Activated CD4-positive, alpha-beta T cell treated with anti-CD3 and anti-CD28 coated beads, Interleukin-2, amount 10 ng/mL, durations not matched to agents 7 days and 5 days (primary cell): ENCODE data around the gene TMEM196. TPM values are rescaled to one million over a fixed set of nuclear protein-coding genes. Genes with fewer than 3 reads are reported as not detected.
"Not testable (repeated sequence)": the region's sequence is repeated elsewhere in the genome, so short reads cannot be mapped to it uniquely, and the experiment has no call there.

Experiments used
- CTCF ChIA-PET: fragments of 350-600 bp; sonication (Branson Sonifier 250); formaldehyde crosslinking; loops from one replicate; lab custom pipeline; 2021; ENCODE audit warnings: antibody characterized with exemption; lab: Charles Lee
- POLR2A ChIA-PET: fragments of 350-600 bp; sonication (Branson Sonifier 250); formaldehyde crosslinking; loops from one replicate; lab custom pipeline; 2021; ENCODE audit warnings: antibody characterized with exemption; lab: Charles Lee
- DNase-seq: peaks from one replicate; pipeline ENCODE4 v3.0.0-alpha.2; 2020
- H3K27ac Mint-ChIP-seq: one replicate; pipeline ENCODE4 v1.8.0; 2021; ENCODE audit warnings: mild to moderate bottlenecking, moderate library complexity, mixed read lengths
- H3K27me3 Mint-ChIP-seq: one replicate; pipeline ENCODE4 v1.8.0; 2021; ENCODE audit warnings: mixed read lengths
- H3K36me3 Mint-ChIP-seq: one replicate; pipeline ENCODE4 v1.8.0; 2021; ENCODE audit warnings: low read depth, mixed read lengths
- H3K4me1 Mint-ChIP-seq: one replicate; pipeline ENCODE4 v1.8.0; 2021; ENCODE audit warnings: mixed read lengths
- H3K4me3 Mint-ChIP-seq: one replicate; pipeline ENCODE4 v1.8.0; 2021; ENCODE audit warnings: mild to moderate bottlenecking, moderate library complexity, mixed read lengths
- H3K9me3 Mint-ChIP-seq: one replicate; pipeline ENCODE4 v1.8.0; 2021; ENCODE audit warnings: mixed read lengths
- microRNA-seq: library from miRNA; unstranded; fragments of <30 nt; microRNA quantifications from one replicate; pipeline ENCODE4 v1.2.0, GENCODE V29; 2021; ENCODE audit warnings: borderline microRNAs expressed, borderline replicate concordance
- total RNA-seq, 2 experiments: library from RNA; stranded (reverse); gene quantifications; one replicate each; pipeline ENCODE4 v1.2.3, GENCODE V29; 2021

TMEM196 gene
- total RNA-seq, 2 experiments from 2014 or later, result not detected

DNA sequence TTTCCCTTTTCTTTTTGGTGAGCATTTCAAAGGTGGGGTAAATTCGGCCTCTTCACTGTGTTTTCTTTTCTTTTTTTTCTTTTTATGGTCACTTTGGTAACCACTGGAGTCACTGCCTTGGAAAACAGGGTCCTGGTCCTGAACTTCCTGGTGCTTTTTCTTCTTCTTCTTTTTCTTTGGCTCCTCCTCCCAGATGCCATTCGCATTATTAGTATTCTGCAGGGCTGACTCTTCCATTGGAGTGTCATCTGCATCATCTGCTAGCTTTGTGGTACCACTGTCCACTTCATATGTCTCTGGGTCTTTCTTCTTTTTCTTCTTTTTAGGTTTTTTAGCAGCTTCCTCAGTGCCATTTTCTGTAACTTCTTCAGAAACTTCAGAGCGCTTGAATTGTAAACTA lies 75.1 kb downstream of the TMEM196 start:
- CTCF ChIA-PET, result interaction anchor here (2.0 kb wide), 1 partner anchor 11 kb away, joined by 7 read pairs; the partner anchor contains the start of gene POLR1F
- Mint-ChIP-seq H3K27me3 (no peaks in the 10 kb centered on the region), H3K36me3 (peaks cover 19% of the 10 kb centered on the region)

DNA sequence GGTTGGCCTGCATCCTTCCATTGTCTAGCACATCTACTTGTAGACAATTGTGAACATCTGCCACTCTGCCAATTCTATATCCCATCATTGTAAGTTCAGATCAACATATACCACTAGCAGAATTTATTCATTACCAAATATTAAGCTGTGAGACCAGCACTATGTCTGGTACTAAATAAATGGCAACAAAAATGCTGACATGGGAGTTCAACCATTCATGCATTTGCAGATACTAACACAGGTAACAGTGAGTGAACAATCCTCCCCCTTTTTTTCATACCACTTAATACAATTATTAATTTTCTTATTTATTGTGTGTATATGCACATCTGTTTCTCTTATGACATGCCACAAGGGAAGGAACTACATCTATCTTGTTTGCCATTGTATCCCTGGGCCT lies 76.5 kb downstream of the TMEM196 start:
- no peaks in the 10 kb centered on the region for H3K4me1 Mint-ChIP-seq
- DNase-seq, result no peak
- no peak overlapping the region for H3K4me3 Mint-ChIP-seq
- no peak overlapping the region for H3K27ac Mint-ChIP-seq
- ChIA-PET CTCF (interaction anchor here (2.0 kb wide), 1 partner anchor 12 kb away, joined by 7 read pairs; the partner anchor contains the start of gene POLR1F), POLR2A (no interaction called here)
- H3K9me3 Mint-ChIP-seq, result no peaks in the 10 kb centered on the region
- H3K36me3 Mint-ChIP-seq, result peaks cover 11% of the 10 kb centered on the region
- H3K27me3 Mint-ChIP-seq, result no peaks in the 10 kb centered on the region

More for the DNA sequence above, 75.1 kb downstream of the TMEM196 start:
- no peak overlapping the region for H3K4me3 Mint-ChIP-seq
- POLR2A ChIA-PET, result no interaction called here
- no peaks in the 10 kb centered on the region for H3K9me3 Mint-ChIP-seq
- no peak overlapping the region for H3K27ac Mint-ChIP-seq
- no peaks in the 10 kb centered on the region for H3K4me1 Mint-ChIP-seq
- no peak for DNase-seq

DNA sequence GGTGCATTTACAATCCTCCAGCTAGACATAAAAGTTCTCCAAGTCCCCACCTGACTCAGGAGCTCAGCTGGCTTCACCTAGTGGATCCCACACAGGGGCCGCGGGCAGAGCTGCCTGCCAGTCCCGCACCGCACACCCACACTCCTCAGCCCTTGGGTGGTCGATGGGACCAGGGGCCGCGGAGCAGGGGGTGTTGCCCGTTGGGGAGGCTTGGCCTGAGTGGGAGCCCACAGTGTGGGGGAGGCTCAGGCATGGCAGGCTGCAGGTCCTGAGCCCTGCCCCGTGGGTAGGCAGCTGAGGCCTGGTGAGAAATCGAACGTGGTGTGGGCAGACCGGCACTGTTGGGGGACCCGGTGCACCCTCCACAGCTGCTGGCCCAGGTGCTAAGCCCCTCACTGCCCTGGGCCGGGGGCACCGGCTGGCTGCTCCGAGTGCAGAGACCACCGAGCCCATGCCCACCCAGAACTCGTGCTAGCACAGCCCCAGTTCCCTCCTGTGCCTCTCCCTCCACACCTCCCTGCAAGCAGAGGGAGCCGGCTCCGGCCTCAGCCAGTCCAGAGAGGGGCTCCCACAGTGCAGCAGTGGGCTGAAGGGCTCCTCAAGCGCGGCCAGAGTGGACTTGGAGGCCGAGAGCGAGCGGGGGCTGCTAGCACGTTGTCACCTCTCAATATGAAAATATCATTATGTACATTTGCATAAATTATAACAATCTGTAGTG lies 81.1 kb downstream of the TMEM196 start:
- H3K36me3 Mint-ChIP-seq, result peaks cover 1% of the 10 kb centered on the region
- no peak overlapping the region for H3K27ac Mint-ChIP-seq
- H3K4me3 Mint-ChIP-seq, result no peak overlapping the region
- H3K4me1 Mint-ChIP-seq, result no peaks in the 10 kb centered on the region
- H3K27me3 Mint-ChIP-seq, result no peaks in the 10 kb centered on the region
- ChIA-PET CTCF (interaction anchor here (1.7 kb wide), 1 partner anchor 16 kb away, joined by 7 read pairs; the partner anchor contains the start of gene POLR1F), POLR2A (no interaction called here)
- peaks cover 3% of the 10 kb centered on the region for H3K9me3 Mint-ChIP-seq
- no peak for DNase-seq

DNA sequence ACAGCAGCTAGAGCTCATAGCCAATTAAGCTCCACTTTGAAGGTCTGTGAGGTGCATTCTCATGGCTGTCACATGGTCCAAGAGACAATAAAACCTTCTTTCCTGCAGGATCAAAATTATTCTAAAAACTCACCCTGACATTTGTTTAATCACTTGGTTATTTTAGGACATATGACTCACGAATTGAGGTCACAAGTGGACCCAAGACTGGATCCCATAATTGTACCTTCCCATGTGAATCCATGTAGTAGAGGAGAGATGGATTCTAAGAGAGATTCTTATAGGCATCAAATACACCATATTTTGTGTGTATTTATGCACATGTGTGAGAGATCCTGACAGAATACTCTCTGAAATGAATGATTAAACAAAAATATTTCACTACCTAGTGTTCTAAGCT lies 82.7 kb downstream of the TMEM196 start:
- Mint-ChIP-seq H3K27ac (no peak overlapping the region), H3K36me3 (no peaks in the 10 kb centered on the region), H3K4me3 (no peak overlapping the region), H3K27me3 (no peaks in the 10 kb centered on the region), H3K9me3 (peaks cover 3% of the 10 kb centered on the region), H3K4me1 (no peaks in the 10 kb centered on the region)
- POLR2A ChIA-PET, result no interaction called here
- CTCF ChIA-PET, result no interaction called here
- no peak for DNase-seq

DNA sequence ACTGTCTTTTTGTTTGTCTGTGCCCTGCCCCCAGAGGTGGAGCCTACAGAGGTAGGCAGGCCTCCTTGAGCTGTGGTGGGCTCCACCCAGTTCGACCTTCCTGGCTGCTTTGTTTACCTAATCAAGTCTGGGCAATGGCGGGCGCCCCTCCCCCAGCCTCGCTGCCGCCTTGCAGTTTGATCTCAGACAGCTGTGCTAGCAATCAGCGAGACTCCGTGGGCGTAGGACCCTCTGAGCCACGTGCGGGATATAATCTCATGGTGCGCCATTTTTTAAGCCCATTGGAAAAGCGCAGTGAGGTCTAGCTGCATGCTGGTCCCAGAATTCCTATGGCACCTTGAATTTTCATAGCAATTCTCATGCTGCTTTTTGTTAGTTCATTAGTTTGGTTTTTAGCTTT lies 84.3 kb downstream of the TMEM196 start:
- H3K27ac Mint-ChIP-seq, H3K9me3 Mint-ChIP-seq, POLR2A ChIA-PET, DNase-seq, H3K36me3 Mint-ChIP-seq, H3K27me3 Mint-ChIP-seq, CTCF ChIA-PET, H3K4me1 Mint-ChIP-seq, H3K4me3 Mint-ChIP-seq: not testable (repeated sequence)

DNA sequence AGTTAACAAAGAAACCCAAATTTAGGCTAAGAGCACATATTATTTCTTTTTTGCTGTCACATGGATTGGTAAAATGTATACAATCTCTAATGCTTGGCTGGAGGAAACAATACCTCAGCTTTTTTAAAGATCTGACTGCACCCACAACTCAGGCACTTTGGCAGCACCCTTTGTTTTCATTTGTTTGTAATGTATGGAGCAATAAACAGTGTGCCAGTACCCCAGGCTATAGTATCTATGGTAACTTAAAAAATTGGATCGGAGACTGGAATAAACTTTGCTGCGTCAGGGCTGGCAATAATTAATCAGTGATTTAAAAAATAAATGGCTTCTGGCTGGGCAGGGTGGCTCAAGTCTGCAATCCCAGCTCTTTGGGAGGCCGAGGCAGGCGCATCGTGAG lies 91.8 kb downstream of the TMEM196 start:
- H3K27me3 Mint-ChIP-seq, result no peaks in the 10 kb centered on the region
- peaks cover 6% of the 10 kb centered on the region for H3K4me1 Mint-ChIP-seq
- H3K4me3 Mint-ChIP-seq, result no peak overlapping the region
- no peaks in the 10 kb centered on the region for H3K36me3 Mint-ChIP-seq
- CTCF ChIA-PET, result no interaction called here
- H3K9me3 Mint-ChIP-seq, result no peaks in the 10 kb centered on the region
- H3K27ac Mint-ChIP-seq, result no peak overlapping the region
- no peak for DNase-seq
- POLR2A ChIA-PET, result no interaction called here

DNA sequence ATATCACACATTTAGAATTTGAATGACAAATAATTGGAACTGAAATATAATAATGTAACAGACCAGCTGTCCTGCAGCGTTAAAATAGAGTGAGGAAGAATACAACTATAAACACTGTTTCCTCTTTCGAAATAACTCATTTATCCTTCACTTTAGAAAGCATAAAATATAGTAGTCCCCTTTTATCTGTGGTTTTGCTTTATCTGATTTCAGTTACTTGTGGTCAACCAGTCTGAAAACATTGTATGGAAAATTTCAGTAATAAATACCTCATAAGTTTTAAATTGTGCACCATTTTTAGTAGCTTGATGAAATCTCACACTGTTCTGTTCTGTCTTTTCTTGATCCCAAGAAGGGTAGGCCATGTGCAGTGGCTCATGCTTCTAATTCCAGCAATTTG lies 96.2 kb downstream of the TMEM196 start:
- H3K27me3 Mint-ChIP-seq, result no peaks in the 10 kb centered on the region
- no peak overlapping the region for H3K4me3 Mint-ChIP-seq
- H3K27ac Mint-ChIP-seq, result no peak overlapping the region
- no peaks in the 10 kb centered on the region for H3K9me3 Mint-ChIP-seq
- no peak for DNase-seq
- no peaks in the 10 kb centered on the region for H3K36me3 Mint-ChIP-seq
- ChIA-PET POLR2A (no interaction called here), CTCF (interaction anchor here (1.0 kb wide), 1 partner anchor 28 kb away, joined by 6 read pairs; no protein-coding TSS in a partner anchor)
- H3K4me1 Mint-ChIP-seq, result peaks cover 6% of the 10 kb centered on the region

DNA sequence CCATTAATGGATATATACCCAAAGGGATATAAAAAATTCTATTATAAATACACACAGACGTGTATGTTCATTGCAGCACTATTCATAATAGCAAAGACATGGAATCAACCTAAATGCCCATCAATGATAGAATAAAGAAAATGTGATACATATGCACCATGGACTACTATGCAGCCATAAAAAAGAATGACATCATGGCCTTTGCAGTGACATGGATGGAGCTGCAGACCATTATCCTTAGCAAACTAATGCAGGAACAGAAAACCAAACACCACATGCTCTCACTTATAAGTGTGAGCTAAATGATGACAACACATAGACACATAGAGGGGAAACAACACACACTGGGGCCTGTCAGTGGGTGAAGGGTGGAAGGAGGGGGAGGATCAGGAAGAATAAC lies 97.6 kb downstream of the TMEM196 start:
- ChIA-PET CTCF (interaction anchor here (0.6 kb wide), 1 partner anchor 75 kb away, joined by 3 read pairs; no protein-coding TSS in a partner anchor), POLR2A (no interaction called here)
- H3K9me3 Mint-ChIP-seq, result no peaks in the 10 kb centered on the region
- H3K4me1 Mint-ChIP-seq, result peaks cover 6% of the 10 kb centered on the region
- no peaks in the 10 kb centered on the region for H3K36me3 Mint-ChIP-seq
- H3K4me3 Mint-ChIP-seq, result no peak overlapping the region
- no peak overlapping the region for H3K27ac Mint-ChIP-seq
- DNase-seq, result no peak
- no peaks in the 10 kb centered on the region for H3K27me3 Mint-ChIP-seq

DNA sequence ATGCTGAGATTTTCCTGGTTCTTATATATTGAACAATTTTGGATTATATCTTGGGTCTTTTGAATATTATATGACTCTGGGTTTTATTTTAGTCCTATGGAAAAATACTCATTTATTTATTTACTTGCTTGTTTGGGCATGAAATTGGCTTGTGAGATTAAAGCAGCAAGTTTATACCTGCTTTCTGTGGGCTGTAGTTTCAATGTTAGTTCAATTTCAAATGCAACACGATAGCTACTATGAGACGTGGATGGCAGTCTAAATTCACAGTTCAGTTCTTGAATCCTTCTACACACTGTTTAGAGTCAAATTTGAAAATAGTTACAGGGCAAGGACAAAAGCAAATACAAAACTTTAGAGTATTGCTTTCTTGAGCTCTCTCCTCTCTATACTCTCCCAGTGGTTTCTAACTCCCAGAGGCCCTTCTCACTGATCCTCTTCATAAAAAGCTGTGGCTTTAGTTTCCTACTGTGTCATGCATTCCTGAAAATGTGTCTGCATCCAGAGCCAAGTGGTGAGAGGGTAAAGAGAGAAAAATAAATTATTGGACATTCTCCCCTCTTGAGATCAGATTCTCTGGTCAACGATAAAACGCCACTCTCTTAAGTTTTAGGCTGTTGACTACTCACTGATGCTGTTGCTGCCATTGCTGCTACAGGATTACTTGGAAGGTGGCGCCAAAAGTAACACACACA lies 99.0 kb downstream of the TMEM196 start:
- peaks cover 6% of the 10 kb centered on the region for H3K4me1 Mint-ChIP-seq
- no peak overlapping the region for H3K4me3 Mint-ChIP-seq
- H3K9me3 Mint-ChIP-seq, result no peaks in the 10 kb centered on the region
- no peak overlapping the region for H3K27ac Mint-ChIP-seq
- no peak for DNase-seq
- ChIA-PET POLR2A (no interaction called here), CTCF (no interaction called here)
- no peaks in the 10 kb centered on the region for H3K27me3 Mint-ChIP-seq
- no peaks in the 10 kb centered on the region for H3K36me3 Mint-ChIP-seq

GRCh38 chr7:19670806-19671205 lies 102.6 kb downstream of the TMEM196 start:
- CTCF ChIA-PET, result no interaction called here
- no peak overlapping the region for H3K4me3 Mint-ChIP-seq

More at GRCh38 chr7:19670806-19671205, 102.6 kb downstream of the TMEM196 start:
- POLR2A ChIA-PET, result no interaction called here
- H3K36me3 Mint-ChIP-seq, result no peaks in the 10 kb centered on the region
- no peak for DNase-seq
- H3K9me3 Mint-ChIP-seq, result no peaks in the 10 kb centered on the region
- H3K4me1 Mint-ChIP-seq, result no peaks in the 10 kb centered on the region
- no peak overlapping the region for H3K27ac Mint-ChIP-seq
- H3K27me3 Mint-ChIP-seq, result peaks cover 3% of the 10 kb centered on the region

Small RNA genes lying within 50 kb of the gene (microRNA-seq; reads per million reads assigned to microRNA genes)
- gene MIR3146, result not detected

Other genes starting within 250 kb of the TMEM196 start
- 10 to 100 TPM; 15.5 to 17.0 TPM for gene POLR1F, start 64.6 kb downstream of the TMEM196 start, total RNA-seq